ENCODE results near the gene PNKP. TPM values are rescaled to one million over a fixed set of nuclear protein-coding genes. Genes with fewer than 3 reads are reported as not detected.

Gene PNKP
- total RNA-seq, 1 donor from 2014 or later: 69.3 TPM

- H3K27me3 ChIP-seq (ENCODE audit: control insufficient read depth, insufficient read depth, low read length): no peaks in the 10 kb centered on the region
- peak; percentile 41 for TF ChIP-seq CTCF (IDR thresholded peaks at IDR 0.05; ENCODE audit: insufficient read depth, low read length, poor library complexity, severe bottlenecking)
- peak within 1 kb of the TSS; percentile 72 for H3K4me3 ChIP-seq (ENCODE audit: low read depth, low read length)
These were observed 54.1 kb downstream of the PNKP start, which contains the start of gene FUZ for GRCh38 chr19:49812997-49813861. FUZ (minus strand) TSS chr19:49813292; CDS start chr19:49813106, 186 bp downstream.

GRCh38 chr19:49812452-49812996 is 54.9 kb downstream of the PNKP start:
- Histone ChIP-seq H3K36me3 (ENCODE audit: control insufficient read depth, insufficient read depth, low read length) (no peaks in the 10 kb centered on the region), H3K27me3 (ENCODE audit: control insufficient read depth, insufficient read depth, low read length) (no peaks in the 10 kb centered on the region), H3K4me3 (ENCODE audit: low read depth, low read length) (peak overlapping the region; percentile 72)
- DNase-seq (ENCODE audit: low read depth): no peak
- TF ChIP-seq CTCF (IDR thresholded peaks at IDR 0.05; ENCODE audit: insufficient read depth, low read length, poor library complexity, severe bottlenecking): no peak

More at GRCh38 chr19:49812997-49813861, 54.1 kb downstream of the PNKP start, which contains the start of gene FUZ:
- peak; percentile 96 for DNase-seq (ENCODE audit: low read depth)
- H3K36me3 ChIP-seq (ENCODE audit: control insufficient read depth, insufficient read depth, low read length): no peaks in the 10 kb centered on the region

GRCh38 chr19:49811328-49811727 is 56.0 kb downstream of the PNKP start:
- no peak overlapping the region for H3K4me3 ChIP-seq (ENCODE audit: low read depth, low read length)
- no peak for DNase-seq (ENCODE audit: low read depth)
- H3K36me3 ChIP-seq (ENCODE audit: control insufficient read depth, insufficient read depth, low read length): no peaks in the 10 kb centered on the region
- no peaks in the 10 kb centered on the region for H3K27me3 ChIP-seq (ENCODE audit: control insufficient read depth, insufficient read depth, low read length)
- no peak for TF ChIP-seq CTCF (IDR thresholded peaks at IDR 0.05; ENCODE audit: insufficient read depth, low read length, poor library complexity, severe bottlenecking)

Other genes starting within 250 kb of the PNKP start
- 32.8 and 44.1 TPM in 2 replicates for gene RRAS, start 227.4 kb downstream of the PNKP start, total RNA-seq
- gene SCAF1, start 225.4 kb downstream of the PNKP start, total RNA-seq: 38.9 and 51.1 TPM in 2 replicates
- 47.3 and 66.6 TPM in 2 replicates for gene IRF3, start 201.7 kb downstream of the PNKP start, total RNA-seq
- 13.9 and 19.8 TPM in 2 replicates for gene BCL2L12, start 201.6 kb downstream of the PNKP start, total RNA-seq
- gene PRMT1, start 190.3 kb downstream of the PNKP start, total RNA-seq: 284 and 314 TPM in 2 replicates
- gene ADM5, start 178.0 kb downstream of the PNKP start, total RNA-seq: 1.0 TPM in 2 replicates
- 2.7 and 3.4 TPM in 2 replicates for gene CPT1C, start 176.5 kb downstream of the PNKP start, total RNA-seq
- gene TSKS, start 104.3 kb downstream of the PNKP start, total RNA-seq: not detected in 2 replicates
- gene AP2A1, start 100.6 kb downstream of the PNKP start, total RNA-seq: 98.9 and 111 TPM in 2 replicates
- 13.2 and 14.8 TPM in 2 replicates for gene FUZ, start 54.3 kb downstream of the PNKP start, total RNA-seq
- 31.6 and 34.5 TPM in 2 replicates for gene MED25, start 49.3 kb downstream of the PNKP start, total RNA-seq
- gene PTOV1, start 16.4 kb downstream of the PNKP start, total RNA-seq: 47.9 and 71.1 TPM in 2 replicates
- gene AKT1S1, start 9.8 kb upstream of the PNKP start, total RNA-seq: 23.2 and 34.6 TPM in 2 replicates
- gene TBC1D17, start 10.1 kb upstream of the PNKP start, total RNA-seq: 17.4 and 28.1 TPM in 2 replicates
- 6.2 and 8.2 TPM in 2 replicates for gene IL4I1, start 29.3 kb upstream of the PNKP start, total RNA-seq
- 22.4 and 22.7 TPM in 2 replicates for gene ATF5, start 61.6 kb upstream of the PNKP start, total RNA-seq
- gene NUP62, start 61.9 kb upstream of the PNKP start, total RNA-seq: 61.1 and 66.0 TPM in 2 replicates
- not detected in 2 replicates for gene SIGLEC11, start 93.6 kb upstream of the PNKP start, total RNA-seq
- gene VRK3, start 157.8 kb upstream of the PNKP start, total RNA-seq: 20.5 and 43.4 TPM in 2 replicates
- 10.2 and 13.2 TPM in 2 replicates for gene ZNF473, start 158.4 kb upstream of the PNKP start, total RNA-seq